Measurements from ENCODE around the gene KLC4.

DNA sequence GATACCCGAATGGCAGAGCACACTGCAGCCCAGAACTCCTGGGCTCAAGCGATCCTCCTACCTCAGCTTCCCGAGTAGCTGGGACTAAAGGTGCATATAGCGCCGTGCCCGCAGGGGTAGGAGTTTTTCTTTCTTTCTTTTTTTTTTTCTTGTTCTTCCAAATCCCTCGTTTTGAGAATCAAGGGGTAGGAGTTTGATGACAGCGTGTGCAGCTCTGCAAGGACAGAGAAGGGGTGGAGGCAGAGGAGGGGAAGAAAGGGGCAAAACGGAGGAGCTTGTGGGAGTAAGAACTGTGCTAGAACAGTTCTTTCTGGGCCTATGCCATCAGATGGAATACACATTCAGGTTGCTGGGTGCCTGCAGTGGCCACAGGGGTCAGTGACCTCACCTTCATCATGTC lies 22.7 kb upstream of the KLC4 start:
- TF ChIP-seq, protein P1, sequence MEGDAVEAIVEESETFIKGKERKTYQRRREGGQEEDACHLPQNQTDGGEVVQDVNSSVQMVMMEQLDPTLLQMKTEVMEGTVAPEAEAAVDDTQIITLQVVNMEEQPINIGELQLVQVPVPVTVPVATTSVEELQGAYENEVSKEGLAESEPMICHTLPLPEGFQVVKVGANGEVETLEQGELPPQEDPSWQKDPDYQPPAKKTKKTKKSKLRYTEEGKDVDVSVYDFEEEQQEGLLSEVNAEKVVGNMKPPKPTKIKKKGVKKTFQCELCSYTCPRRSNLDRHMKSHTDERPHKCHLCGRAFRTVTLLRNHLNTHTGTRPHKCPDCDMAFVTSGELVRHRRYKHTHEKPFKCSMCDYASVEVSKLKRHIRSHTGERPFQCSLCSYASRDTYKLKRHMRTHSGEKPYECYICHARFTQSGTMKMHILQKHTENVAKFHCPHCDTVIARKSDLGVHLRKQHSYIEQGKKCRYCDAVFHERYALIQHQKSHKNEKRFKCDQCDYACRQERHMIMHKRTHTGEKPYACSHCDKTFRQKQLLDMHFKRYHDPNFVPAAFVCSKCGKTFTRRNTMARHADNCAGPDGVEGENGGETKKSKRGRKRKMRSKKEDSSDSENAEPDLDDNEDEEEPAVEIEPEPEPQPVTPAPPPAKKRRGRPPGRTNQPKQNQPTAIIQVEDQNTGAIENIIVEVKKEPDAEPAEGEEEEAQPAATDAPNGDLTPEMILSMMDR (IDR thresholded peaks at IDR 0.05), result no peak
- no peak for TF ChIP-seq ZFX (IDR thresholded peaks at IDR 0.05; ENCODE audit: borderline replicate concordance)

Data from 22Rv1 (cell line).